ENCODE measurements around the gene INPP5B.

The INPP5B gene

DNA sequence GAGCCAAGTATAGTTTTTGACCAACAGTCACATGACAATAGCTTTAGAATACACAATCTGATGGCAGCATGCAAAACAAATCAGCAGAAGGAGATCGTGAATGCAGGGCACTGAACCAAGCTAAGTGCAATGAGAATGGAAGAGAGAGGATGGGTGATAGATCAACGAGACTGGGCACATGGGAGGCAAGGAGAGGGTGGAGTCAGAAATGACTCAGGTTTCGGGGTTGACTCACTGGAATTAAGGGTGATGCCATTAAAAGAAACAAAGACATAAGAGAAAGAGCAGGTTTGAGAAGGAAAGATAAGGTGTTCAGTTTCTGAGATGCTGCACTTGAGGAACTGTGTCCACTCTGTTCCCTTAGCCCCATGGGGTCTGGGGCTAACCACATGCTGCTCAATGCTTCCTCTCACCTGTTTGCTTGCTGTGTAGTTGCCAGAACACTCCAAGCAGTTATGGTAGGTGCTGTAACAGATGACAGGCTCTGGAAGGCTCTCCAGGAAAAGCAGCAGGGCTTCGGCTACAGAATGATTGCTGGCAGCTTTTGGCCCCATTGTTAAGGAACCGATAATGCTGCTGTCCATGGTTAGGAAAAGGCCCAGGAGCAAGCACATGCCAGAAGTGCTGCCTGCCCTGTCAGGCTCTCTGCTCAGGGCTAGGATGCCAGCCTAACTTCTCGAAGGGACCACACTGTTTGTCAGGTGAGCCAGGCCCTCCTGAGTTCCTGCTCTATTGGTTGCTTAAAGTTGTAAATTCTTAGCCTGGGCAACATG lies 81.3 kb downstream of the INPP5B start:
- no peak for DNase-seq

DNA sequence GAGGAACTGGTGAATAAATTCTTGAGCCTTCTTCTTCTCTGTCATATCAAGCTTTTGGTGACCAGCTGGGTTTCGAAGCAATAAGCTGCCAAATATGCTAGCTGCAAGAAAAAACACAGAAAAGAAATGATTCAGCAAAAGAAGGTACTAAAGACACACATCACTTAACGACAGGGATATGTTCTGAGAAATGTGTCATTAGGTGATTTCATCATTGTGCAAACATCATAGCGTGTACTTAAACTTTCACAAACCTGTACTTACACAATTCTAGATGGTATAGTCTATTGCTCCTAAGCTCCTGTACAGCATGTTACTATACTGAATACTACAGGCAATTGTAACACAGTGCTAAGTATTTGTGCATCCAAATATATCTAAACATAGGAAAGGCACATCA lies 84.5 kb downstream of the INPP5B start:
- no peak for DNase-seq

DNA sequence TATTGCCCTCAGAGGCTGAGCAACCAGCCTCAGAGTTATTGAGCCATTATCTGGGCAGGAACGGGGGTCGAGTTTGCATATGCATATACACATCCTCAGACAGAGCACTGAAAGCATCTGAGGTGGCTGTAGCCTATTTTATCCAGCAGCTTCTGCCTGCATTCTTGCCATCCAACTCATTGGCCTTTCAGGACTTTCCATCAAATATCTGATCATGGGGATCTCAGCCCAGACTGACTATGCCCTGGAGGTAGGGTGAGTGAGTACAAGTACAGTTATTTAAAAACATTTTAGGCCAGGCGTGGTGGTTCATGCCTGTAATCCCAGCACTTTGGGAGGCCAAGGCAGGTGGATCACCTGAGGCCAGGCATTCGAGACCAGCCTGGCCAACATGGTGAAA lies 85.7 kb downstream of the INPP5B start:
- no peak for DNase-seq

DNA sequence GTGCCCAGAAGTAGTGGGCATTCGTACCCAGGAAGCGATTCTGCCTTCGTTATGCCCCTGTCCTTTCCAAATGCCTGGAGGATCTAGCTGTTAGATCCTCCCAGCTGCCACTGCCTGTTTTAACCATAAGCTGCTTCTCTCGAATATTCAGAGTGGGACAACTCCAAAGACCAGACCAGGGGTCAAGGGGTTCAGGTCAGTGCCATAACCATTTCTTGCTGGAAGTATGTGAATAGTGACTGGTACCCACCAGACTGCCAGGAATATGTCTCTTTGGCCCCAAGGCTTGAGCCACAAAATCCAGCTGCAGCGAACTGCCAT lies 86.5 kb downstream of the INPP5B start:
- DNase-seq = no peak

DNA sequence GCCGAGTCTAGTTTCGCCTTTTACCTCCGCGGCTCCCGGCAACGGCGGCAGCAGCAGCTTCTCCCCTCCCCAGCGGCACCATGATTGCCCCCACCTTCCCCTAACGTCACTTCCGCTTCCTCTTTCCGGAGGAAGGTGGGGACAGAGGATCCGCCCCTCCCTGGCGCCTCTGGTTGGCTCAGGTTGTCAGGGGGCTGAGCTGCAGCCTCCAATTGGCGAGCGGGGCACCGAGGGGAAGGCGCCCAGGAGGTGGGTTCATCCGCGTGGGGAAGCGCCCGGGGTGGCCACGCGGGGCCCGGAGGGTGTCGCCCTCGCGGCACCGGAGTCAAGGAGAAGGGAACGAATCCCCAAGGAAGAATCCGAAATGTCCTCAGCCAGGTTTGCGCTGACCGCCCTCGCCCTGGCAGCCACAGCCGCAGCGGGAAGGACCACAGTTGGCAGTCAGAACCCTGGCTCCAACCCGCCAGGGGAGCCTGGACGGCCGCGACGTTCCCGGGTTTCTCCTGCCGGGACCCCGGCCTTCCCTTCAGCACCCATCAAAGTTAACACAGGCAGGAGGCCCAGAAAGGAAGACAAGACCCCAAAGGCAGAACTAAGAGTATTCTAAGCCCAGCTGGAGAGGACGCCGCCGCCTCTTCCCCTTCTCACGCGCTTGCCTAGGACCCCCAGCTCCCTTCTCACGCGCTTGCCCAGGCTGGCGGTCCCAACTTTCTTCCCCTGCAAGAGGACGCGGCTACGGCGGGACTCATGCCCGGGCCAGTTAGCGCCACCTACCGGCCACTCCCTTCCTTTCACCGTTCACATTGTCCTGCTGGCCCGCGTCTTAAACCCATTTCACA lies 87.1 kb downstream of the INPP5B start, which contains the start of gene MTF1:
Gene MTF1 (minus strand): TSS at position 86 of the 839 bp plus-strand sequence. CDS start 1,934 bp downstream, outside the sequence.
- peak; percentile 88 for DNase-seq

DNA sequence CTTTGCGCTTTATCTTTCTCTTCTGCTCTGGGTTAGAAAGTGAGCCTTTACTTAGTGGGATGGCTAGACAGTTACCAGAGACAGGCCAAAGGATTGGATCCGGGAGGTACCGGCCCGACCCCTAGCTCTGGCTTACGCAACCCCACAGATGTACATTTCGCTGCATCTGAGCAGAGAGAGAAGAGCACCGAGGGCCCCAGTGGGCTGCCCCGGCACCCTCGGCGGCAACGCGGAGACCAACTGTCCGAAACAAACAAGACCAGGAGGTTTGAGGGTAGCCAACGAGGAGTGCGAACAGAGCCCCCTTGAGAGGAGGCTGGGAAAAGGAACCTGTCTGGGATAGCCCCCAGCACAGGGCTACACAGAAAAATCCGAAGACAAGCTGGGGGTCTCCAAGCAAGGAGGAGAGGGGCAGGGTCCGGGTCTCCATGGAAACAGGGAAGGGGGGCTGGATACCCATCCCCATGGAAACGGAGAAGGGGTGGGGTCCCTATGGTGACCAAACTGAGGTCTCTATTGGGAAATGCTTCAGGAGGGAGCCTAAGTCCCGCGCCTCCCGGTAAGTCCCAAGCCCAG lies 87.8 kb downstream of the INPP5B start:
- DNase-seq = no peak

DNA sequence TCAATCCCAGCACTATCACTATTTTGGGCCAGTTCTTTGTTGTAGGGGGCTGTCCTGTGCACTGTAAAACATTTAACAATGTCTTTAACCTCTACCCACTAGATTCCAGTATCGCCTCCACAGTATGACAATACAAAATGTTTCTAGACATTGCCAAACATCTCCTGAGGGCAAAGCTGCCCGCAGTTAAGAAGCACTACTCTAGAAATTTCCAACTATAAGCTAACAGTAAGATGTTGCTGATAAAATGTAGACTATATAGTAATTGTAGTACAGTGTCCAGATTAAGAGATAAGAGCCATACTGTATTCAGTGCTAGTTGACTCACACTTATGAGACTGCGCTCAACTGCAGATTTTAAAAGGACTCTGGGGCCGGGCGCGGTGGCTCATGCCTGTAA lies 92.4 kb downstream of the INPP5B start:
- DNase-seq = no peak

DNA sequence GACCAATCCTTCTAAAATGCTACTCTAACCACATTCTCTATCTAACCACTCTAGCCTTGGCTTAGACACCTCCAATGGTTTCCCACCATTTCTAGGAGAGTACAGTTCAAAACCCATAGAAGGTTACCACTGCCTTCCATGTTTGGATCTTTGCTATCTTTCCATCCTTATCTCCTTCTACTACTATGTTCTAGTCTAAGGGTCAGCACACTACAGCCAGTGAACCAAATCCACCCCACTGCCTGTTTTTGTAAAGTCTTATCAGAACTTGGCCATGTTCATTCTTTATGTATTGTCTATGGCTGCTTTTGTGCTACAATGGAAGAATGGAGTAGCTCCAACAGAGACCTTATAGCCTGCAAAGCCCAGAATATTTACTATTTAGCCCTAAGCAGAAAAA lies 93.7 kb downstream of the INPP5B start:
- no peak for DNase-seq

DNA sequence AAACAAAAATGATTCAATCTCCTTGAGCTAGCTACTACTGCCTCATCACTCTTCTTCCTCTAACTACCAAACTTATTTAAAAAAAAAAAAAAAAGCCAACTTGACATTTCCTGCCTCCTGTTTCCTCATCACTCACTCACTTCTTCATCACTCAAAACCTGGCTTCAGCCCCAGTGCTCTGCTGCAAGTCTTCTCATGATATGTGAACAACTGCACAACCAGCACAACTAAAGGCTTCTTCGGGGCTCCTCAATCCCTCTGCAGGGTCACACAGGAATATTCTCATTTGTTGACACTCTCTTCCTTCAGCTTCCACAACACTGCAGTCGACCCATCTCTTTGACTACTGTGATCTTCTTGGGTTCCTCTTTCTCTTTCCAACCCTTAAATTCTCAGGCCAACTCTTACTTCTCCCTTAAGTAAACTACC lies 95.1 kb downstream of the INPP5B start:
- no peak for DNase-seq

DNA sequence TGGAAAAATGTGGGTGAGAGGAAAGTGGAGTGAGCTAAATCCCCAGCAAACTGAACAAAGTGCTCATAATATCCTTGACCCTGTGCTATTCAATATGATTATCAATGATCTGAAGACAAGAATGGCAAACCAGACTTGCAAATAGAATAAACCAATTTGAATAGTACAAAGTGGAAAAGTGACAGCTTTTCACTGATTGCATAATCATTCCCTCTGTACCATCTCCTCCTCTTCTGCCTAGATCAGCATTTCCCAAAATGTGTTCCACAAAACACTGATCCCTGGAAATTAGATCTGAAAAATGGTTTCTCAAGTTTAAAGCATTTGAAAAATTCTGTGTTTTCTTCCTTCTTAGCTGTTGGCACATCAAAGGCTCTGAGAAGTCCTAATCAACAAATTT lies 95.6 kb downstream of the INPP5B start:
- DNase-seq = no peak

DNA sequence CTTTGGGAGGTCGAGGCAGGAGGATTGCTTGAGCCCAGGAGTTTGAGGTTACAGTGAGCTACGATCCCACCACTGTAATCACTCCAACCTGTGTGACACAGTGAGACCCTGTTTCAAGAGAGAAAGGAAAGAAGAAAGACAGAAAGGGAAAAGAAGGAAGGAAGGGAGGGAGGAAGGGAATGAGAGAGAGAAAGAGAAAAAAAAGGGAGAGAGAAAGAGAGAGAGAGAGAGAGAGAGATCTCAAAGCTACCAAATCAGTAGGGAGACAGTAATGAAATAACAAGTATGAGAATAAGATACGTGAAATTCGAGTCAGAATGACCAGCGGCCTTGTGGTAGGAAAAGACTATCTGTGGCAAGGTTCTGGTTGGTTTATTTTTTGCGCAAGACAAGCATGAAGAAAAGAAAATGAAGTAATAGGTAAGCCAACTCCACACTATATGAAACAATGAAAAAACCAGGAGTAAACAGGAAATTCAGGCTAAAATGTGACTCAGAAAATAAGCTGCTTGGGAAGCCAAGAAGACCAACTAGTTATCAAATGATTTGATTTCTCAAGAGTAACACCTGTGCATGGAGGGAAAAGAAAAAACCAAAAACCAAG lies 96.4 kb downstream of the INPP5B start:
- no peak for DNase-seq

DNA sequence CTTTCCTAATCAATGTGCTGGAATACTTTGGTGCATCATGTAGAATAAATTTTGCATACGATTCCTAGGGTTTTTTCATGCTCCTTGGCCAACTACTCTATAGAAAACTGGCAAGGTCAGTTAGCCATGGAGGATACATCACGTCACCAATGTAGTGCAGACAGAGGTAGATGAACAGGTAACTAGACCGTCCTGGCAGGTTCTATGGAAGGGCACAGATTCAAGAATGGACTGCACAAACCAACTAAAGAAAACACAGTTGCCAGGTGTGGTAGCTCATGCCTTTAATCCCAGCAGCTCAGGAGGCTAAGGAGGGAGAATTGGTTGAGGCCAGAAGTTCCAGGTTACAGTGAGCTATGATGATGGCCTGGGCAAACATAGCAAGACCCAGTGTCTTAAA lies 97.4 kb downstream of the INPP5B start:
- DNase-seq = no peak

DNA sequence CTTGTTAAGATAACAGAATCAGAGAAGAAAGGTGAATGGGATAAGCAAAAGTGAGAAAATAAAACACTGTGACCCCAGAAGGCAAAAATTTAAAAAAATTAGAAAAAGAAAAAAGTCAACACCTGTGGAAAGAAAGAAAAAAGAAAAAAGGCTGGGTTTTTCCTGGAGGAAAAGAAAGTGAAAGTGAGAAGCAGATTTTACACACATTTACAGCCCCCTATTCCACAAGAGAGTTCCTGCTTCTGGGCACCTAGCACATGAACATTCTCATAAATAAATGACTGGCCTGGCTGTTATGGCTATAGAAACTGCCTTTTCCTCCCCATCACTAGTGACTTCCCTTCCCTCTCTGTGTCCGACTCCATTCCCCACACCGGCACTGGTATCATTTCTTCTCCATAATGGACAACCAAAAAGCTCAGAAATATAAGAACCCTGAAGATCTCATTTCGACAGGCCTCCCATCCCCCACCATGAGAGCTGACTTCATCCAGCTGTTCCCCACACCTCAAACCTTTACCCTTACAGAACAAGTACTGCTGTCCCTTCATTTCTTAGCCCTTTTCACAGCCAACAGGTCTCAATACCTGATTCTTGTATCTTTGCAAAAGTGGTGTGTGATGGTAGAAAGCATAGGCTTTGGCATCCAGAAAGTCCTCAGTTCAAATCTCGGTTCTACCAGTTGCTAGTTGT lies 100.1 kb downstream of the INPP5B start:
- DNase-seq = no peak

DNA sequence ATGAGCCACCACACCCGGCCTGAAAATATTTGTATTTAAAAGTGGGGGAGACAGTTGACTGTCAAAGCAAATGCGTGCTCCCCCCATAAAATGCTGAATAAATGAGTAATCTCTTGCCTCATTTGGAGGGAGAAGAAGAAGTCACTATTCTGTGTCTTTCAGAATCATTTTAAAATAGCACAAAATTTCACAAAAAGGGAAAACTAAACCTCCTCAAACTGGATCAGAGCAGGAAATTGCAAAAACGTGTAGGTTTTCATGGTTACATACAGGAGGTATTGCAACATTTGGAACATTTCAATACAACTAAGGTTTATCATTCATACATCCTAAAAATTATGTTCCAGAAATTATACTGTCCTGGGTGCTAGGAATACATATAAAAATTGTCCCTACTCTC lies 101.1 kb downstream of the INPP5B start:
- DNase-seq = no peak

DNA sequence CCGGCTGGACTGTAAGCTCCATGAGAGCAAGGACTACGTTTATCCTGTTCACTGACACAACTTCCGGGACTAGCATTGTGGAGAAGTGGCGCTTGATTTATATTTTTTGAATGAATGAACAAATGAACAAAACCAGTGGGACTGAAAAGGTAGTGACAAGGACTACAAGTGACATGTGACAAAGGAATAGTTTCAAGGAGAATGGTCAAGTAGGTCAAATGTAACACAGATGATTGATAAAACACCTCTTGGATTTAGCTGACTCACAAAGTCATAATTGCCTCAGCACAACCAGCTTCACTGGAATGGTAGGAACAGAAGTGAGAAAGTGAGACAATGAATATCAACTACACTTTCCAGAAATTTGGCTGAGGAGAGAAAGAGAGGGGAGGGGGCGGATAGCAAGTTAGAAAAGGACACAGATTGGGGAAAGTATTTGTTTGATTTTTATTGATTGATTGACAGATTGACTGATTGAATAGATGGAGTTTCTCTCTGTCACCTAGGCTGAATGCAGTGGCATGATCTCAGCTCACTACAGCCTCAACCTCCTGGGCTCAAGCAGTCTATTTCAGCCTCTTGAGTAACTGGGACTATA lies 101.7 kb downstream of the INPP5B start:
- no peak for DNase-seq

DNA sequence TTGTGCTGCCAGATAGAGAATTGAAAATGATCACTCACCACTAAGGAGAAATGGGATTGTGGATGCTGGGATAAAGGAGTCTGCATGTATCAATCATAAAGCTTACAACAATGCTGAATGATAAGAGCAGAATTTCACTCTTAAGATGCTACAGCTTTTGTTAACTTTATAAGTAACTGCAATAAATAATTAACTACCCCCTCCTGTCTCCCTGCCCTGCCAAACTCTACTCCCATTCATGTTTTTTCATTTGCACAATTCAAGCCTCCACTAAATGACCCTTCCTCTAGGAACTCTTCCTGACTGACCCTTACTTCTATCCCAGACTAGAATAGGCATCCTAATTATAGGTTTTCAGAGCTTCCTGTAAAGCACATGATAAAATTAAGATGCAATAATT lies 102.3 kb downstream of the INPP5B start:
- no peak for DNase-seq

DNA sequence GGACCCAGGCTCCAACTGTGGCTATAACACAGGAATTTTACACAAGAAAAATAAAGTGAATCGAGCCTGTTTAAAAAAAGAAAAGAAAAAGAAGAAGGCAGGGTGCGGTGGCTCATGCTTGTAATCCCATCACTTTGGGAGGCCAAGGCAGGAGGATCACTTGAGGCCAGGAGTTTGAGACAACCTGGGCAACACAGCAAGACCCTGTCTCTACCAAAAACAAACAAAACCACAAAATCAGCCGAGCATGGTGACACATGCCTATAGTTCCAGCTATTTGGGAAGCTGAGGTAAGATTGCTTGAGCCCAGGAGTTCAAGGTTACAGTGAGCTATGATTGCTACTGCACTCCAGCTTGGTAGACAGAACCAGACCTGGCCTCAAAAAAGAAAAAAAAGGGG lies 105.2 kb downstream of the INPP5B start:
- DNase-seq = no peak

DNA sequence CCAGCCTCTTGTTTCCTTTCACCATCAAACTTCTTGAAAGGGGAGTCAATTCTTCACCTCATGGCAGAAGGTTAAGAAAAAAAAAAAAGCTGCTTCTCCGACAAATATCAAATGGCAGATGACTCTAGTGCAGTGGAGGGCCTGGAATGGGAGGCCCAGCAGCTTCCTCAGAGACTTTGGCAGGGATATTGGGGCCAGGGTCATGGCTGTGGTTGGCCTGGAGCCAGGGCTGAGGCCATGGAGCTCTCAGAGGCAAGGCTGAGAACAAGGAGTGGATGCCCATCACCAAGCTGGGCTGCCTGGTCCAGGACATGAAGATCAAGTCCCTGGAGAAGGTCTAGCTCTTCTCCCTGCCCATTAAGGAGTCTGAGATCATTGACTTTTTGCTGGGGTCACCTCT lies 106.1 kb downstream of the INPP5B start:
- DNase-seq = no peak

DNA sequence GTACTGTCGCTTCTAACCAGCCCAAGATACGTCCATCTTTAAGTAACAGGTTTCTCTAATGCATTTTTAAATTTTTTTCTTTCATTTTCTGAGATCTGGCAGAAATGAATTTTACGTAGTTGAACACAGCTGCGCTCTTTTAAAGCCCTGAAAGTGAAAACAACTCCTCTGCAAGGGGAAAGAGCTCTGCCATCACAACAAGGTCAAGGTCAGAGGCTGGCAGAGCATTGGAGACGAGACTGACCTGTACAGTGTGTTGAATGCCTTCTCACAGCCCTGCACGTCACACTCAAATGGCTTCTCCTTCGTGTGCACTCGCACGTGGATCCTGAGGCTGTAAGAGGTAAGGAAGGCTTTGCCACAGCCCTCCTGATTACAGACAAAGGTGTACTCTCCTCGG lies 107.2 kb downstream of the INPP5B start:
- DNase-seq = no peak

DNA sequence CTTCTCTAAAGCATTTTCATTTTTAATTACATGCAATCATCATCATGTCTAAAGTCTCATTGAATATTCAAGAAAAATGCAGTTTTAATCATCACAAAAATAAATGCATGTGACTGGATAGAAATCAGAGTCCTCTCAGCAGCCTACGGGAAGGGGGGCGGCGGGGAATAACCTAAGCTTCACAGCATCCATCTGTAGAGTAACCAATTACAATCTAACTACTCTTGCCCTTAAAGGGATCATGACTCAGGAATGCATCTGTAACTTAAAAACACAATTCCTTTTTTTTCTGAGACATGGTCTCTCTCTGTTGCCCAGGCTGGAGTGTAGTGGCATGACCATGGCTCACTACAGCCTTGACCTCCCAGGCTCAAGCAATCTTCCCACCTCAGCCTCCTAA lies 110.1 kb downstream of the INPP5B start:
- no peak for DNase-seq

DNA sequence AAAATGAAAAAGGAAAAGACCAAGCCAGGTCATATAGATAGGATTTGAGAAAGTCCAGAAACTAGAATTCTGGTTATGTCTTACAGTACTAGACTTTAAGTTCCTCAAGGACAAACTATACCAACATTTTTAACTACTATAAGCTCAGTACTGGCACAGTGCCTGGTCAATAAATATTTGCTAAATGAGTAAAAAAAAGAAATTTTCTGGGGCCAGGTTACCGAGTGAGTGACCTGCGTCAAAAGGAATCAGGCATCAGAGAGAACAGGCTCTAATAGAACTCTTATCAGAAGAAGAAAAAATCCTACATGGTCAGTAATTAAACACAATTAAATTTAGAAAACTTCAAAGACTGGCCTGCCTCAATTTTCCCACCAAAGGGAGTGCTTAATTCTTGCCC lies 115.0 kb downstream of the INPP5B start:
- no peak for DNase-seq

DNA sequence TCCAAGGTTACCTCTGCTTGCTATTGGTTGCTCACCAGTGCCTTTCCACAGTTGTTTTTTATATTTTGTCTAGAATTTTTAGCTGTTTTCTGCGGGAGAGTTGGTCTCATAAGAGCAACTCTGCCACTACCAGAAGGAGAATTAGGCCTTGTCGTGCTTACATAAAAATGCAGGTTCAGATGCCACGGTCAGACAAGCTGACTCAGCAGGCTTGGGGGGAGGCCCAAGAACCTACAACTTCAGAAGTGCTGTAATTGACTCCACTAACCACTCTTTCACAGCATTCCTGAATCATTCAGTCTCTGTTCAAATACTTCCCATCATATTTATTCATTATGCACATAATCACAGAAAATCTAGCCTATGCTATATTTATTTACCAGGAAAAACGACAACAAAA lies 115.7 kb downstream of the INPP5B start:
- DNase-seq = no peak

Data from SHP77 treated with DMSO at 0.1 percent for 48 hours (cell line).